Measurements from ENCODE around the gene SLC35G6.

DNA sequence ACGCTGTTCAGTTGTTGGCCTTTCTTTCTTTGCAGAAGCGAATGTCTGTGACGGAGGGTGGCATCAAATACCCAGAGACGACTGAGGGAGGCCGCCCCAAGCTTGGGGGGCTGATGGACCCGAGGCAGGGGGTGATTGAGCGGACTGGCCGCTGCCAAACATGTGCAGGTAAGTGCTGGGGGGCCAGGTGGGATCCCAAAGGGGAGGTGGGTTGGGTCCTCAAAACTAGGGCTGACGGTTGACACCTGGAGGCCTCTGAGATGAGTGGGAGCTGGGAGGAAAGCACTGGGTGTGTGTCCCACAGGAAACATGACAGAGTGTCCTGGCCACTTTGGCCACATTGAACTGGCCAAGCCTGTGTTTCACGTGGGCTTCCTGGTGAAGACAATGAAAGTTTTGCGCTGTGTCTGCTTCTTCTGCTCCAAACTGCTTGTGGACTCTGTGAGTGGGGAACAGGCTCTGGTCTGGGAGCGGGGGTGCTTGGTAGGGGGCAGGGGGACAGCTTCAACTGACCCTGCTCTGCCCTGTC lies 14.7 kb downstream of the SLC35G6 start:
- TF ChIP-seq, protein P1, sequence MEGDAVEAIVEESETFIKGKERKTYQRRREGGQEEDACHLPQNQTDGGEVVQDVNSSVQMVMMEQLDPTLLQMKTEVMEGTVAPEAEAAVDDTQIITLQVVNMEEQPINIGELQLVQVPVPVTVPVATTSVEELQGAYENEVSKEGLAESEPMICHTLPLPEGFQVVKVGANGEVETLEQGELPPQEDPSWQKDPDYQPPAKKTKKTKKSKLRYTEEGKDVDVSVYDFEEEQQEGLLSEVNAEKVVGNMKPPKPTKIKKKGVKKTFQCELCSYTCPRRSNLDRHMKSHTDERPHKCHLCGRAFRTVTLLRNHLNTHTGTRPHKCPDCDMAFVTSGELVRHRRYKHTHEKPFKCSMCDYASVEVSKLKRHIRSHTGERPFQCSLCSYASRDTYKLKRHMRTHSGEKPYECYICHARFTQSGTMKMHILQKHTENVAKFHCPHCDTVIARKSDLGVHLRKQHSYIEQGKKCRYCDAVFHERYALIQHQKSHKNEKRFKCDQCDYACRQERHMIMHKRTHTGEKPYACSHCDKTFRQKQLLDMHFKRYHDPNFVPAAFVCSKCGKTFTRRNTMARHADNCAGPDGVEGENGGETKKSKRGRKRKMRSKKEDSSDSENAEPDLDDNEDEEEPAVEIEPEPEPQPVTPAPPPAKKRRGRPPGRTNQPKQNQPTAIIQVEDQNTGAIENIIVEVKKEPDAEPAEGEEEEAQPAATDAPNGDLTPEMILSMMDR (IDR thresholded peaks at IDR 0.05; ENCODE audit: borderline replicate concordance, extremely low read depth, low read length, poor library complexity, severe bottlenecking): no peak
- TF ChIP-seq EZH2 (IDR thresholded peaks at IDR 0.05; ENCODE audit: borderline replicate concordance, low read depth, low read length, severe bottlenecking): no peak
